AG09309 (cell line): ENCODE measurements around the gene TEAD3.

Source experiments
- DNase-seq: peaks from one replicate; pipeline ENCODE4 v3.0.0-alpha.2; 2010; ENCODE audit warnings: low read depth
- H3K4me3 ChIP-seq: 2 replicates; pipeline ENCODE4 v1.5.1; 2011; ENCODE audit warnings: mild to moderate bottlenecking, low read depth, low read length, moderate library complexity; ENCODE audit not compliant: control insufficient read depth
- CTCF ChIP-seq: IDR thresholded peaks from 2 replicates; pipeline ENCODE4 v1.5.1; 2011; ENCODE audit warnings: mild to moderate bottlenecking, low read depth, low read length, inconsistent platforms; ENCODE audit not compliant: insufficient read depth, control insufficient read depth; ENCODE audit errors: missing control alignments

TEAD3 gene

GRCh38 chr6:35489066-35489465 is 7.8 kb downstream of the TEAD3 start:
- no peak for DNase-seq
- no peak overlapping the region for H3K4me3 ChIP-seq
- TF ChIP-seq CTCF: no peak

GRCh38 chr6:35488517-35488862 is 8.4 kb downstream of the TEAD3 start:
- DNase-seq: no peak
- no peak for TF ChIP-seq CTCF
- H3K4me3 ChIP-seq: no peak overlapping the region

- no peak for TF ChIP-seq CTCF
- no peak for DNase-seq
- no peak overlapping the region for H3K4me3 ChIP-seq
Measured at GRCh38 chr6:35487658-35488516, 9.0 kb downstream of the TEAD3 start.

GRCh38 chr6:35486005-35486925 is 10.6 kb downstream of the TEAD3 start:
- no peak overlapping the region for H3K4me3 ChIP-seq
- no peak for DNase-seq
- no peak for TF ChIP-seq CTCF

- no peak overlapping the region for H3K4me3 ChIP-seq
- no peak for DNase-seq
- TF ChIP-seq CTCF: no peak
Measured at GRCh38 chr6:35485402-35485877, 11.4 kb downstream of the TEAD3 start.

GRCh38 chr6:35484921-35485392 is 11.9 kb downstream of the TEAD3 start:
- no peak overlapping the region for H3K4me3 ChIP-seq

More at GRCh38 chr6:35484921-35485392, 11.9 kb downstream of the TEAD3 start:
- DNase-seq: no peak
- TF ChIP-seq CTCF: no peak
